ENCODE data around the gene SLC16A9.

GRCh38 chr10:59635502-59636290, 74.0 kb downstream of the SLC16A9 start:
- TF ChIP-seq CTCF (IDR thresholded peaks at IDR 0.05) (no peak), ZFX (IDR thresholded peaks at IDR 0.05; ENCODE audit: borderline replicate concordance) (no peak)

Data from 22Rv1 (cell line).